ENCODE results near the gene UBR7.
"Not testable (repeated sequence)": the region's sequence is repeated elsewhere in the genome, so short reads cannot be mapped to it uniquely, and the experiment has no call there.

Gene UBR7

DNA sequence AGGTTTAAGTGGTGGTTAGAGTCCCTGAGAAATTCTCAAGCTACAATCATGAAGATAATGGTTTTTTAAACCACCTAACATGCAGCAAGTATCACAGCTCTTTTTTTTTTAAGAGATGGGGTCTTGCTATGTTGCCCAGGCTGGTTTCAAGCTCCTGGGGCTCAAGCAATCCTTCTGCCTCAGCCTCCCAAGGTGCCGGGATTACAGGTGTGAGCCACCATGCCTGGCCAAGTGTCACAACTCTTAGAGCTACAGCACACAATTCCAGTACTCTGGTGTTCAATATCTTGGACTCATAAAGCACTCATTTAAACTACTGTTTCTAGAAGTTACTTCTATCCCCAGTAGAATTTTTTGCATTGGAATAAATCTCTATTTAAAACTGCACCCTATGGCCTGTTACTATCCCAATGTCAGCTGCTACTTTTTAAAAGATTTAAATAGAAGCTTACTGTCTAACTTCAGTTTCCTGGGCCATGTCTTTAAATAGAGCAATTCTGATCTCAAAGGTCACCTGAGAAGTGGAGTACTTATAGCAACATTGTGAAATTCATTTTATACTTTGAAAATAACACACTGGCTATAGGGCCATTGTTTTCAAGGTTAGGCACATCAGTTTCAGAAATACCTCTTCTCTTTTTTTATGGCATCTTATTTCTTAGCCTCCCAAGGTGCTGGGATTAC lies 11.6 kb upstream of the UBR7 start:
- no peak for DNase-seq

DNA sequence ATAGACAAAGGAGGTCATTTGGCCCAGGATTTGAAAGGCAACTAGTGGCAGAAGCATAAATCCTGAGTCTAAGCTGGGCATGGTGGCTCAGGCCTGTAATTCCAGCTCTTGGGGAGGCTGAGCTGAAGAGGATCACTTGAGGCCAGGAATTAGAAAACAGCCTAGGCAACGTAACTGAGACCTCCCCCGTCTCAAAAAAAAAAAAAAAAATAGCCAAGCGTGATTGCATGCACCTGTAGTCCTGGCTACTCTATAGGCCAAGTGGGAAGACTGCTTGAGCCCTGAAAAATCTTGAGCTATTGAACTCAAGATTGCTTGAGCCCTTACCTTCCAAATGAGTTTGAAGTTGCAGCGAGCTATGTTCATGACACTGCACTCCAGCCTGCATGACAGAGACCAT lies 8.0 kb upstream of the UBR7 start:
- DNase-seq, result no peak

GRCh38 chr14:93200553-93200952 lies 6.5 kb upstream of the UBR7 start:
- DNase-seq, result no peak

DNA sequence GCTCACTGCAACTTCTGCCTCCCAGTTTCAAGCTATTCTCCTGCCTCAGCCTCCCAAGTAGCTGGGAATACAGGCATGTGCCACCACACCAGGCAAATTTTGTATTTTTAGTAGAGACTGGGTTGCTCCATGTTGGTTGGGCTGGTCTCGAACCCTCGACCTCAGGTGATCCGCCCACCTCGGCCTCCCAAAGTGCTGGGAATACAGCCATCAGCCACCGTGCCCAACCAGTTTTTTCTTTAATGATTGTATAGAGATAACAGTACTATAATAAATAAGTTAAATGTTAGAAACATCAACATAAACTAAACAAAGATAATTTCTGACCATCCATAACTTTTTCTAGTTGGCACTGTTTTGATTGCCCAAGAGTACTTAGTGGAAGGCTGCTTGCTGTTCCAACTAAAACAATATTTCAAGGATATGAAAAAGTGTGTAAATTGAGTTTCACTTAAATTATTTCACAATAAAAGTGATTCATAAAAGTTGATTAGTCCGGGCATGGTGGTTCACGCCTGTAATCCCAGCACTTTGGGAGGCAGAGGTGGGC lies 5.8 kb upstream of the UBR7 start:
- no peak for DNase-seq

DNA sequence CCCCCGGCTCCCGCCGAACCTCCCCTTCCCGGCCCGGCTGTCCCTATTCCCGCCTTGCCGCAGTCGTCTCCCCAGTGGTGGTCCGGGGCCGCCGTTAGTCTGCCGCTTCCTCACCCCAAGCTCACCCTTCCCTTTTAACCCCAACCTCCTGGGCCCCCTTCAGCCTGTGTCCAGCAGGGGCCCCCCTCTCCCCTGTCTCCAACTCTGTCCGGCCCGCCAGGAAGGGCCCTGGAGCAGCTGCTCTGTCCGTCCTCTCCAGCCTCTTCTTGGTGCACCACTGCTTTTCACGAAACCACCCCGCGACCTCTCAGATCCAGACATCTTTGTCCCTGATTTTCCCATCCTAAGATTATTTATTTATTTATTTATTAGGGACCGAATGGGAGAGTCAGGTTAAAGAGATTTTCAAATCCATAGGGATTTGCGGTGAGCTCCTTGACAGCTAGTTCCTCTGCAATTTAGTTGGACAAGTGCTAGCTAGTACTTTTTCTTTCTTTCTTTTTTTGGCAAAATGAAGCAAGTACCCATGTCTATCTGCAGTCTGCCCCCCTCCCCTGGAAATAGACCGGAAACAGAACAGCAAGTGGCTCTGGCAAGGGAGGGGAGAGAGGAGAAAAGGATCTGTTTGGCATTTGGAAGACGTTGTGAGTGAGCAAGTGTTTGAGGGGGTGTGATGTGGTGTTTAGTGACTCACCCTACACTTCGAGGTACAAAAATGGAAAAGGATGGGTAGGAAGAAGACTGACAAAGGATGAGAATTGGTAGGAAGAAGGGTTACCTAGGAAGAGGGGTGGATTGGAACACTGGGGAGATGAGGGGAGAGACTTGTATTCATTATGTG lies 632 bp downstream of the UBR7 start:
- DNase-seq, result peak; percentile 35

DNA sequence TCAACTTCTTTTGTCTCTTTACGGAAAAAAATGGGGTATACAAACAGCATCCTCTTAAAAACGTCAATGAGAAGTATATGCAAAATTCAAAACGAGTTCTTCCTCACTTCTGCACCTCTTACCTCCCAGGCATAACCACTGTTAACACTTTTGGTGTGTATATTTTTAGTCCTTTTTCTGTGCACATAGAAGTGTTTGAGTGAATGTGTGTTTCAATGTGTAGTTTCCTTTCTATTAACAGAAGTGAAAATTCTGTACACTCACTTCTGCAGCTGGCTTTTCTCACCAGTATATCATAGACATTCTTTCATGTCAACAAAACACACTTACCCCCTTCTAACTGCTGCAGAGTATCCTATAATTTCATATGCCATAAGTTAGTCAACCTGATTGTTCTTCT lies 5.4 kb downstream of the UBR7 start:
- DNase-seq, result no peak

DNA sequence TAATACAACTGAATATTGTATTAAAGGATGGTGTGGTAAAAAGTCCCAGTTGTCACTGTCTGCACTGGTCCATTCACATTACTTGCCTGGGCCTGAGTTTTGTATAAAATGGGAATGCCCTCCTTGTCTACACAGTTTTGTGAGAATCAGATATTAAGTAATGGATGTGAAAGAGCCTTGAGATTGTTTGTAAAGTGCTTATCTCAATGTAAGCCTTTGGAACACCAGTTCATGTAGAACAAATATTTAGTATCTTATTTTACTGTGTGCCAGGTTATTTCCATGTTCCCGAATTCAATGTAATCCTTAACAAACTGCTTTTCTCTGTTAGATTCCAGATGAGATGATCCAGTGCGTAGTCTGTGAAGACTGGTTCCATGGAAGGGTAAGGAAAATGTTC lies 7.5 kb downstream of the UBR7 start:
- DNase-seq, result no peak

- DNase-seq, result peak; percentile 37
Measured at GRCh38 chr14:93219103-93219726, 12.2 kb downstream of the UBR7 start.

GRCh38 chr14:93220509-93220908 lies 13.5 kb downstream of the UBR7 start:
- no peak for DNase-seq

- no peak for DNase-seq
Measured at GRCh38 chr14:93223565-93223964, 16.5 kb downstream of the UBR7 start.

DNA sequence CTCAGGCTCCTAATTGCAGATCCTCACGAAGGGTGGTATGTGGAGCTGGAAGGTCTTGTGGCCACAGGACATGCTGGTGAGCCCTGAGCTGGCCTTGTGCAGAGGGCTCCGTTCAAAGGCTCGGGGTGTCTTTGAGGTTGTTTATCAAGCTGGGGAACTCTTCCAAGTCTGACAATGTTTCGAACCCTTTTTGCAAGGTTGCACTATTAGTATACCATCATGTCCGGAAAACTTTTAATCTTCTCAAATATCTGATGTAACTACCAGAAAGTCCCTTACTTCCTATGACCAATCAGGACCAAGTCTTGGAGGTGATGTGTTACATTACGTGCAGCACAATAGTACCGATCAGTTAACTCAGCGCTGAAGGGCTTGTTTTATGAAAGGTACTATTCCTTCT lies 21.5 kb downstream of the UBR7 start:
- no peak for DNase-seq

- DNase-seq, result no peak
Measured at GRCh38 chr14:93230539-93230938, 23.5 kb downstream of the UBR7 start.

- DNase-seq, result peak; percentile 14
Measured at GRCh38 chr14:93231129-93231979, 24.3 kb downstream of the UBR7 start.

GRCh38 chr14:93232159-93232558 lies 25.1 kb downstream of the UBR7 start:
- no peak for DNase-seq

GRCh38 chr14:93233078-93233477 lies 26.0 kb downstream of the UBR7 start:
- not testable (repeated sequence) for DNase-seq

DNA sequence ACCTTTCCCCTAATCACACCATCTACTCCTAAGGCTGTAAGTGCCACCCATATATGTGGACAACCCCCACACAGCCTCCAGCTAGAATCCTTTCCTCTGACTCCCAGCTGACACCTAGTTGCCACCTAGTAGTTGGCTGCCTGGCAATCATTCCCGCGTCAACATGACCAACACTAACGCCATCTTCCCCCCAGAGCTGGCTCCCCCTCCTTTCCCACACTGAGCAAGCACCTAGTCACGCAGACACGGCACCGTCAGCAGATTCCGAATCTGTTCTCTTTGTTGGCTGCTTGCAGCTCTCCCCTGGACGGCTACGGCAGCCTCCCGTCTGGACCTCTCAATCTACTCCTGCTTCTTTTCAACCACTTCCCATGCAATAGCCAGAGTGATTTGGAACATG lies 27.7 kb downstream of the UBR7 start:
- DNase-seq, result no peak

DNA sequence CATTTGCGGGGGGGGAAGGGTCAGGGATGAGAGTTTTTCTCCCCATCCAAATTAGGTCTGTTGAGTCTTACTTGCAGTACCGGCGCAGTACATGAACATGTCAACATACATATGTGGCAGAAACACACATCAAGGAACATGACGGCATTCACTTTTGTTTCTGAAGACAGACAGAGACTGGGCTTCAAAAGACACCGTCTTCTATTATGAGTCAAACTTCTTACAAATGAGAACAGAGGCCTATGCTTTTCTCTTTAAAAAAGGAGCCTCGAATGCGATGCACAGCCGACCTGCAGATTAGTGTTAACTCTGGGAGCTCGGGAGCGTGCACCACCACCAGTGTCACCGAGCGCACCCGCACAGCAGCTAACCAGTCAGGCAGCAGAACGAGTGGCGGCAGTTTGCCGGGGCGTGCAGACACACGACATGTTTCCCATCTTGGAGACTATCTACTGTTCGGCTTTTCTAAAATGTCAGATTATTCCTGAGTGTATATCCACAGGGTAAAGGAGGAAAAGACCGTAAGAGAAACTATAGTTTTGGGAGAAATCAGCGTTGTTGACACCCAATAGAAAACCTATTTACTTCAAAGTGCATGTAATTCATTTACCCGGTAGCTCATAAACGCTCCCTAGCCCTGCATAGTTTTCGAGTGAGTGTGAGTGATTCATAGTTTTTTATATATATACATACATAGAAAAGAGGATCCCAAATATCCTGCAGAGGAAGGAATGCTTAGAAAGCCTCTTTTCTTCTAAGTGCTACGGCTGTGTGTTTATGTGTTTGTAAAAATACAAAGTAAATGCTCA lies 33.0 kb downstream of the UBR7 start:
- DNase-seq, result no peak

DNA sequence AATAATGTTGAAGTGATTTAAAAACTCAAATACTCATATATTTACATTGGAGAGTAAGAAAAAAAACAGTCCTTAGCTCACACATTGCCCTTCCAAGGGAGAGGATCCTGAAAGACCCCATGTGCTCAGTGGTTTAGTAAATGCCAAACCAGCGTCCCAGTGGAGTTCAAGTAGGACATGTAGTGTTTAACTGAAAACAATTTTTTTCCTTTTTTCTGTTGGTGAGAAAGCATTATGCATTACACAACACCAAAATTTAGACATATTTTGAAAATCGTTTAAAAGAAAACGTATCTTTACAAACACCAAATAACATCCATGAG lies 33.6 kb downstream of the UBR7 start:
- no peak for DNase-seq

DNA sequence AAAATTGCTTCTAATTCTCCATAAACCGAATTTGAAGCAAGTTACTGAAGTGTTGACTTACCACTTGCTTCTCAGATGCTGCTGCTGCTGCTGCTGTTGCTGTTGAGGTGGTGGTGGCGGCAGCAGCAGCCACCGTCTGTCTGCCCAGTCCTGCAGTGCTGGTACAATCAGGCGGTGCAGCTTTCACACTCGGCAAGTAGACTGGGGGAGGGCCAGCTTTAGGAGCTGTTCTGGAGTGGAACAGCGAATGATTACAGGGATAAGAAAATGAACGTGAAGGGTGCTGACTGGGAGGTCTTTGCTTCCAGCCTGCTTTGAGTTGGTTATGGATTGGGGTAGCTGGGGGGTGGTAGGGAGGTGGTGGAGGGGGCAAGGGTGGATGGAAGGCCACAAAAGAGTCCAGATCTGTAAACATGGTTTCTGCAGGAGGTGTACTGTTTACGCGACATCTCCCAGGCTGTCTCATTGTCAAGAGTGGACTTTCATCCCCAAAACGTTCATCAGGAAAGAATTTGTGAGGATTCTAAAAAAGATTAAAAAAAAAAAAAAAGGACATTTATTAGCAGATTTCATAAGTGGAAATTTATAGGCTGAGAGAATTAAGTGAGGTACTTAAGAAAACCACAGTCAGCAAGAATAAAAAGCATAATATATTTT lies 38.8 kb downstream of the UBR7 start:
- no peak for DNase-seq

DNA sequence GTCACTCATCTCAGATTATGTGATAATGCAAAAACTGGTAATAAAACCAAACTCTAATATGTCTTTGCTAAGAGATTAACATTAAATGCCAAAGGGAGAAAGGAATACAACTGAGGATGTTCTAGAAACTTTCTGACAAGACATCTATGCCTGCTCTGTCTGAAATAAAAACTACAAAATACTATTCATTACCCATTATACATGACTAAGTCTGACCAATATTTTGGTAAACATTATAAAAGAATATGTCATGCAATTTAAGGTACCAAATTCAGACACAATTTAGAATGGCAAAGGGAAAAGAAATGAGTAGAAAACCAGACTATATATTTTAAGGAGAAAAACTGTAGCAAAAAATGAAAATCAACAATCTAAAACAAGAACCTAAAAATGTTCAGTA lies 39.5 kb downstream of the UBR7 start:
- no peak for DNase-seq

GRCh38 chr14:93249128-93249831 lies 42.2 kb downstream of the UBR7 start:
- DNase-seq, result no peak

Measured in stimulated activated CD4-positive, alpha-beta T cell treated with anti-CD3 and anti-CD28 coated beads, Interleukin-15, amount 100 ng/mL, for 24 hours (primary cell).